PC-9 (cell line): Measurements from ENCODE around the gene PTPN14. TPM values are rescaled to one million over a fixed set of nuclear protein-coding genes. Genes with fewer than 3 reads are reported as not detected.

Experiments
- BruUV-seq: library from RNA; stranded (reverse); fragments of 400-500 nt; replicated peaks from 2 replicates; lab custom pipeline; 2021; lab: Mats Ljungman, UMichigan
- CTCF ChIA-PET: fragments of 300-600 bp; sonication (Branson Sonifier 250); formaldehyde crosslinking; loops from one replicate; lab custom pipeline; 2022; ENCODE audit warnings: antibody characterized with exemption; lab: Charles Lee
- POLR2A ChIA-PET: fragments of 300-600 bp; sonication (Branson Sonifier 250); formaldehyde crosslinking; loops from one replicate; lab custom pipeline; 2022; ENCODE audit warnings: antibody characterized with exemption; ENCODE audit not compliant: unreplicated experiment; lab: Charles Lee
- DNase-seq, 2 experiments: peaks; one replicate each; pipeline versions ENCODE4 v3.0.0 to v3.0.0-alpha.2; 2015 to 2022; ENCODE audit warnings: mixed read lengths in 1 of 2
- H2AFZ ChIP-seq: fragments of 200-600 bp; sonication (generic); 2 replicates; pipeline ENCODE4 v1.8.1; 2017; ENCODE audit warnings: antibody characterized with exemption
- H3F3A ChIP-seq: fragments of 200-600 bp; sonication (generic); 2 replicates; pipeline ENCODE4 v1.8.1; 2017; ENCODE audit warnings: antibody characterized with exemption, mild to moderate bottlenecking, low read depth; ENCODE audit not compliant: insufficient read depth
- H3K27ac ChIP-seq: fragments of 200-600 bp; sonication (generic); 2 replicates; pipeline ENCODE4 v1.6.1; 2016; ENCODE audit warnings: mixed run types
- H3K27me3 ChIP-seq: fragments of 200-600 bp; sonication (generic); 2 replicates; pipeline ENCODE4 v1.6.1; 2016; ENCODE audit warnings: low read depth, mixed run types; ENCODE audit not compliant: insufficient read depth
- H3K36me3 ChIP-seq: fragments of 200-600 bp; sonication (generic); 2 replicates; pipeline ENCODE4 v1.6.1; 2016; ENCODE audit warnings: low read depth, mixed run types
- H3K4me1 ChIP-seq: fragments of 200-600 bp; sonication (generic); replicated peaks from 2 replicates; pipeline ENCODE4 v1.6.1; 2016; ENCODE audit warnings: mixed run types; ENCODE audit not compliant: insufficient read depth
- H3K4me2 ChIP-seq: fragments of 200-600 bp; sonication (generic); 2 replicates; pipeline ENCODE4 v1.6.1; 2017; ENCODE audit warnings: mixed run types
- H3K4me3 ChIP-seq: fragments of 200-600 bp; sonication (generic); 2 replicates; pipeline ENCODE4 v1.6.1; 2016; ENCODE audit warnings: mixed run types
- H3K79me2 ChIP-seq: fragments of 200-600 bp; sonication (generic); 2 replicates; pipeline ENCODE4 v1.6.1; 2017; ENCODE audit warnings: low read depth, mixed run types
- H3K9me2 ChIP-seq: fragments of 200-600 bp; sonication (generic); 2 replicates; pipeline ENCODE4 v1.8.1; 2017; ENCODE audit warnings: mild to moderate bottlenecking; ENCODE audit not compliant: insufficient read depth
- H3K9me3 ChIP-seq: fragments of 200-600 bp; sonication (generic); 2 replicates; pipeline ENCODE4 v1.8.1; 2016; ENCODE audit warnings: low read depth; ENCODE audit not compliant: insufficient read depth
- H4K20me1 ChIP-seq: fragments of 200-600 bp; sonication (generic); 2 replicates; pipeline ENCODE4 v1.8.1; 2017; ENCODE audit not compliant: insufficient read depth
- CTCF ChIP-seq: fragments of 200-600 bp; sonication (generic); conservative IDR thresholded peaks from 2 replicates; pipeline ENCODE4 v1.6.1; 2017; ENCODE audit warnings: mixed run types, antibody characterized with exemption, mild to moderate bottlenecking, moderate library complexity
- EZH2 ChIP-seq: fragments of 200-600 bp; sonication (generic); IDR thresholded peaks from 2 replicates; pipeline ENCODE4 v1.8.0; 2017; ENCODE audit warnings: antibody characterized with exemption, low read depth
- intact Hi-C: fragments of 100-400 bp; cut with micrococcal nuclease; formaldehyde crosslinking; loops from one replicate; pipeline ENCODE4 v1.10.0; 2022; ENCODE audit not compliant: unreplicated experiment
- total RNA-seq: library from RNA; stranded (reverse); gene quantifications from 2 replicates; pipeline ENCODE4 v1.2.3, GENCODE V29; 2021

The PTPN14 gene
- total RNA-seq, 1 experiment from 2014 or later: 78.9 TPM

- Histone ChIP-seq H4K20me1 (no peaks in the 10 kb centered on the region), H3K4me1 (peaks cover 46% of the 10 kb centered on the region), H3K4me2 (peak overlapping the region; percentile 63)
Observed at GRCh38 chr1:214546886-214547641, 4.3 kb downstream of the PTPN14 start.

DNA sequence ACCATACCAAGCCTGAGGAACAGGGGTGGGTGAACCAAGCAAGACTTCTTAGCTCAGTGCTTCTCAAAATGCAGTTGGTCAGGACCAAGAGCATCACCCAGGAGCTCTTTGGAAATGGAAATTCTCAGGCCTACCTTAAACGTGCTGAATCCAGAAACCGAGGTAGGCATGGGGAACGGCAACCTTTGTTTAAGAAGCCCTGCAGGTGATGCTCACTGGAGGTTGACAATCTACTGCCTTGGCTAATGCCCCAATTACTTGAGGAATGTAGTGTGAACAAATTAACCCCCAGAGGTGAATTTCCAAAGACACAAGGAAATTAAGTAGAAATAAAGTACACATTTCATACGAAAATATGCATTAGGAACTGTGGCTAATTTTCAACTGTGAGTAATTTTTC is 5.3 kb downstream of the PTPN14 start:
- Histone ChIP-seq H2AFZ (no peak overlapping the region), H3K9me2 (no peaks in the 10 kb centered on the region), H3K9me3 (no peaks in the 10 kb centered on the region), H3F3A (no peaks in the 10 kb centered on the region; the same call in 1 of the 2 replicates), H3K4me3 (no peak overlapping the region), H3K4me2 (peak overlapping the region; percentile 63; the same call in 1 of the 2 replicates), H3K79me2 (peaks cover 93% of the 10 kb centered on the region), H3K27me3 (no peaks in the 10 kb centered on the region), H3K27ac (peak overlapping the region; percentile 39), H3K4me1 (peaks cover 46% of the 10 kb centered on the region), H3K36me3 (no peaks in the 10 kb centered on the region), H4K20me1 (no peaks in the 10 kb centered on the region)
- TF ChIP-seq EZH2: no peak
- no peak for TF ChIP-seq CTCF
- no TSS peak for BruUV-seq
- intact Hi-C loops: no loop called here
- no peak for DNase-seq
- POLR2A ChIA-PET: no interaction called here
- CTCF ChIA-PET: no interaction called here

More at GRCh38 chr1:214546886-214547641, 4.3 kb downstream of the PTPN14 start:
- H3F3A ChIP-seq: peaks cover 6% of the 10 kb centered on the region; the same call in 1 of the 2 replicates
- no peaks in the 10 kb centered on the region for H3K9me2 ChIP-seq
- BruUV-seq: no TSS peak
- no peaks in the 10 kb centered on the region for H3K36me3 ChIP-seq
- peak overlapping the region; percentile 25; the same call in 1 of the 2 replicates for H3K4me3 ChIP-seq
- intact Hi-C loops: no loop called here
- no peak overlapping the region for H2AFZ ChIP-seq
- no peak for TF ChIP-seq CTCF
- ChIA-PET CTCF (no interaction called here), POLR2A (interaction anchor here (0.6 to 0.7 kb wide), 2 partner anchors 131 to 332 kb away, joined by 5 to 8 read pairs; no protein-coding TSS in a partner anchor)
- H3K27me3 ChIP-seq: no peaks in the 10 kb centered on the region
- H3K27ac ChIP-seq: peak overlapping the region; percentile 52
- H3K9me3 ChIP-seq: no peaks in the 10 kb centered on the region
- H3K79me2 ChIP-seq: peaks cover 83% of the 10 kb centered on the region
- DNase-seq: peak in 1 of 2 experiments; percentile 37

GRCh38 chr1:214545293-214545692 is 6.1 kb downstream of the PTPN14 start:
- no peaks in the 10 kb centered on the region for H3K9me3 ChIP-seq
- no peaks in the 10 kb centered on the region for H3K9me2 ChIP-seq
- H3K36me3 ChIP-seq: no peaks in the 10 kb centered on the region
- no peaks in the 10 kb centered on the region for H3K27me3 ChIP-seq
- no peak overlapping the region for H2AFZ ChIP-seq
- BruUV-seq: no TSS peak
- H3K4me3 ChIP-seq: no peak overlapping the region
- CTCF ChIA-PET: no interaction called here
- no peak overlapping the region for H3K27ac ChIP-seq
- DNase-seq: no peak
- POLR2A ChIA-PET: no interaction called here
- intact Hi-C loops: no loop called here
- H3K79me2 ChIP-seq: peaks cover 92% of the 10 kb centered on the region
- H3K4me1 ChIP-seq: peaks cover 45% of the 10 kb centered on the region
- H3F3A ChIP-seq: no peaks in the 10 kb centered on the region; the same call in 1 of the 2 replicates
- H3K4me2 ChIP-seq: no peak overlapping the region
- no peak for TF ChIP-seq CTCF
- TF ChIP-seq EZH2: no peak
- no peaks in the 10 kb centered on the region for H4K20me1 ChIP-seq
